WTC11 (cell line): Measurements from ENCODE around the gene RREB1.

ENCODE experiments used
- ATF6 ChIP-seq: sonication (generic); formaldehyde crosslinking; IDR thresholded peaks from 2 replicates; pipeline ENCODE4 v1.8.1; 2023; ENCODE audit warnings: mild to moderate bottlenecking, missing genetic modification reagents
- CREM ChIP-seq: sonication (generic); formaldehyde crosslinking; IDR thresholded peaks from 2 replicates; pipeline ENCODE4 v1.8.1; 2022; ENCODE audit warnings: mild to moderate bottlenecking, missing genetic modification reagents, moderate library complexity
- NFE2L1 ChIP-seq: sonication (generic); formaldehyde crosslinking; IDR thresholded peaks from 2 replicates; pipeline ENCODE4 v1.8.1; 2023; ENCODE audit warnings: missing genetic modification reagents
- SMAD3 ChIP-seq: sonication (generic); formaldehyde crosslinking; IDR thresholded peaks from 2 replicates; pipeline ENCODE4 v1.8.0; 2022; ENCODE audit warnings: missing genetic modification reagents, mild to moderate bottlenecking, borderline replicate concordance
- ZNF317 ChIP-seq: sonication (generic); formaldehyde crosslinking; IDR thresholded peaks from 2 replicates; pipeline ENCODE4 v1.8.1; 2023; ENCODE audit warnings: low read depth, mild to moderate bottlenecking, moderate library complexity, missing genetic modification reagents, borderline replicate concordance
- TF ChIP-seq, protein P1 (sequence below): fragments of 200-600 bp; IDR thresholded peaks from 2 replicates; pipeline ENCODE4 v1.8.0; 2022; ENCODE audit warnings: antibody characterized with exemption

GRCh38 chr6:7100753-7101081 is 7.0 kb upstream of the RREB1 start:
- TF ChIP-seq ZNF317 (CRISPR knock-in tag) (no peak), NFE2L1 (no peak), ATF6 (CRISPR knock-in tag) (no peak), SMAD3 (CRISPR knock-in tag) (no peak), CREM (CRISPR knock-in tag) (no peak)
- TF ChIP-seq, protein P1, sequence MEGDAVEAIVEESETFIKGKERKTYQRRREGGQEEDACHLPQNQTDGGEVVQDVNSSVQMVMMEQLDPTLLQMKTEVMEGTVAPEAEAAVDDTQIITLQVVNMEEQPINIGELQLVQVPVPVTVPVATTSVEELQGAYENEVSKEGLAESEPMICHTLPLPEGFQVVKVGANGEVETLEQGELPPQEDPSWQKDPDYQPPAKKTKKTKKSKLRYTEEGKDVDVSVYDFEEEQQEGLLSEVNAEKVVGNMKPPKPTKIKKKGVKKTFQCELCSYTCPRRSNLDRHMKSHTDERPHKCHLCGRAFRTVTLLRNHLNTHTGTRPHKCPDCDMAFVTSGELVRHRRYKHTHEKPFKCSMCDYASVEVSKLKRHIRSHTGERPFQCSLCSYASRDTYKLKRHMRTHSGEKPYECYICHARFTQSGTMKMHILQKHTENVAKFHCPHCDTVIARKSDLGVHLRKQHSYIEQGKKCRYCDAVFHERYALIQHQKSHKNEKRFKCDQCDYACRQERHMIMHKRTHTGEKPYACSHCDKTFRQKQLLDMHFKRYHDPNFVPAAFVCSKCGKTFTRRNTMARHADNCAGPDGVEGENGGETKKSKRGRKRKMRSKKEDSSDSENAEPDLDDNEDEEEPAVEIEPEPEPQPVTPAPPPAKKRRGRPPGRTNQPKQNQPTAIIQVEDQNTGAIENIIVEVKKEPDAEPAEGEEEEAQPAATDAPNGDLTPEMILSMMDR = no peak
